Stimulated activated CD4-positive, alpha-beta T cell treated with anti-CD3 and anti-CD28 coated beads, Interleukin-4, amount 100 ng/mL, for 4 hours (primary cell): ENCODE measurements around the gene HIPK3.
"Not testable (repeated sequence)": the region's sequence is repeated elsewhere in the genome, so short reads cannot be mapped to it uniquely, and the experiment has no call there.

Experiments
- DNase-seq, 2 experiments: peaks; one replicate each; pipeline ENCODE4 v3.0.0-alpha.2; 2020

Gene HIPK3

DNA sequence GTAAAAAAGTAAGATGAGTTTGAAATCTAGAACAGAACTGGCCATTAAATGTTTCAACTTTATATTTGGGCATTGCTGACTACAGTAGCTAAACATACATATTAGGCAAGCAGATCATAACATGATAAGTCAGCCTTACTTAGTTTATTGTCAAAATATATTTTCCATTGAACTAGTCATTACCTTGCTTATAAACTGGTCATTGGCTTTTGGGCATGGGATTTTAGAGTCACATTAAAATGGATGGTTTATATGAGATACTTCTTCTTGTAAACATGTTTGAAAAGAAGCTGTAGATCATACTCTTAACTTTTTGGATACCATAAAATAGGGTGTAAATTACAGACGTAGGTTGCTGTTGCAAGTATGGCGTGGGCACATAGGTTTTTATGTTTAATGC is 2.7 kb downstream of the HIPK3 start:
- DNase-seq: no peak

DNA sequence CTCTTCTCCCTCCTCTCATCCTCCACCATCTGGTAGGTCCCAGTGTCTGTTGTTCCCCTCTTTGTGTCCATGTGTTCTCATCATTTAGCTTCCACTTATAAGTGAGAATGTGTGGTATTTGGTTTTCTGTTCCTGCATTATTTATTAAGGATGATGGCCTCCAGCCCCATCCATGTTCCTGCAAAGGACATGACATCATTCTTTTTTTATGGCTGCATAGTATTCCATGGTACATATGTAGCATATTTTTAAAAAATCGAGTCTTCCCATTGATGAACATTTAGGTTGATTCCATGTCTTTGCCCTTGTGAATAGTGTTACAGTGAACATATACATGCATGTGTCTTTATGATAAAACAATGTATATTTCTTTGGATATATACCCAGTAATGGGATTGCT is 4.2 kb downstream of the HIPK3 start:
- DNase-seq: not testable (repeated sequence)

GRCh38 chr11:33262011-33262645 is 4.9 kb downstream of the HIPK3 start:
- no peak for DNase-seq

DNA sequence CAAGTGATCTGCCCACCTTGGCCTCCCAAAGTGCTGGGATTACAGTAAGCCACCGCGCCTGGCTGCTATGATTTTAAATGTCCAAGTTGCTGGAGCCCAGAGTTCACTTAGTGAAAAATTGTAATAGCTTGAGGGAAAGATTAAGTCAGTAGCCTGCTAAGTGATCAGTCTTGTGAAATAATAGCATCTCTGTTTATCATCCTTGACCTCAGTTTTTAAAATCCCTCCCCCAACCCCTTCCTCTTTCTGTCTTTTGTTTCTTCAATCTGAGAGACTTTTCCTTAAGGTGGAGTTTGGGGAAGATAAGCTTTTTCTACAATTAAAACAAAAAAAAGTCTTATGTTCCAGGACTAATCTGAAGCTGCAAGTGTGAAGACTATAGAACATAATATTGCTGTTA is 6.4 kb downstream of the HIPK3 start:
- DNase-seq: no peak

DNA sequence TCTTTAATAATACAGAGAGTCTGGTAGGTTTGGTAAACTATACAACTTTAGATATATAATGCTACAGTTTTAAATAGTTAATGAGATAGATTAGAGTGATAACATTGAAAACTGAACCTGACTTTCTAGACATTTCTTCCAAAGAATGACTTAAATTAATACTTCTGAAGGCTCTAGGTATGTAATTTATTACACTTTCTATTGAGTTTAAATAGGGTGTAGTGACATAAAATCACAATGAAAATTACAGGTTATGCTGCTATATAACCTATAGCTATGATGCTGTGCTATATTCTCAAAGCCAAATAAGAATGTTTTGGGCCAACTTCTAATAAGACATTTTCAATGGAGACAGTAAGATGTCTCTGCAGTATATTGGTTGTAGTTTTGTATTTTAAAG is 7.7 kb downstream of the HIPK3 start:
- DNase-seq: no peak

DNA sequence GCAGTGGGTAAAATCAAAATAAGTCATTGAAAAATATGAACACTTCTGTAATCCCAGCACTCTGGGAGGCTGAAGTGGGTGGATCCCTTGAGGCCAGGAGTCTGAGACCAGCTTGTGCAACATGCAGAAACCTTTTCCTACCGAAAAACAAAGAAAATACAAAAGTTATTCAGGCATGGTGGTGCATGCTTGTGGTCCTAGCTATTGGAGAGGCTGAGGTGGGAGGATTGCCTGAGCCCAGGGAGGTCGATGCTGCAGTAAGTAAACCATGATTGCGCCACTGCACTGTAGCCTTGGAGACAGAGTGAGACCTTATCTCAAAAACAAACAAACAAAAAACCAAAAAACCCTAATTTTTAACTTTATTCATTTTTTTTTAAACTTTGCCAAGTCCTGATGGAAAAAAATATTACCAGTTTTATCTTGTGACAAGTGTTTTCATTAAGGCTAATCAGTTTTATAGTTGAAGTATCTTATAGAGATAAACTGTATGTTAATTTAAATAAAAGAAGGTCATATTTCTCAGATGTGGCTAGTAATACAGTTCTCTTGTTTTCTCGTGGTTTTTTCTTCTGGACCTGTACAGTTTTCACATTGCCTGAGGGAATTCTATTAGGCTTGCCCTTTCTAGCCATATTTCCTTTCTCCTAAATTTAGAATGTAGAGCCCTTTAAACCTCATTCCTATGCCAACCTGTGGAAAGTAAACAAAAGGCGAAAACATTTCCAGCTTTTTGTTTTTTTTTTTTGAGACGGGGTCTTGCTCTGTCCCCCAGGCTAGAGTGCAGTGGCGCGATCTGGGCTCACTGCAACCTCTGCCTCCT is 9.4 kb downstream of the HIPK3 start:
- no peak for DNase-seq

DNA sequence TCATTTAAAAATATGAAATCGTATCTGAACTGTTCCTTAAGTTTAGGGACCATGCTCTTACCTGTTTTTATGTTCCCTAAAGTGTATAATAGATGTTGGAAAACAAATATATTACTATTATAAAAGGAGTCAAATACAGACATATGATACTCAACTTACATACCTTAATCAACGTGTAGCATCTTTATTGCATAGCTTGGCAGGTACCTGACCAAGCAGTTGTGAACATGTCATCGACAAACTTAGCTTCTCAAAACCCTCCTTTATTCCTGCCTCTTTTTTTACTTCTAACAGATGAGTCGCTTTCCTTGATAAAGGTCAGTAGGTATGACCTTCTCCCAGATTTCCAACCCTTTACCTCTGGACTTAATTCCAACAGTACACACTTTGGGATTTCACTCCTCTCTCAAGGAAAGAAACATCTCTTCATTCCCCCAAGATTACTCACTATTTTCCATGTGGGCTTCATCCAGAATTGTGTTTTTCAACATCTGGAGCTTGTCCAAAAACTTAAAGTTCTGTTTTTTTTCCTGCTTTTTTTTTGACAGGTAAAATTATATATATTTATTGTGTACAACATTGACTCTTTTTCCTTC is 11.9 kb downstream of the HIPK3 start:
- DNase-seq: no peak

GRCh38 chr11:33269822-33270221 is 12.6 kb downstream of the HIPK3 start:
- DNase-seq: no peak

- DNase-seq: no peak
These were observed 13.9 kb downstream of the HIPK3 start for GRCh38 chr11:33271059-33271458.

DNA sequence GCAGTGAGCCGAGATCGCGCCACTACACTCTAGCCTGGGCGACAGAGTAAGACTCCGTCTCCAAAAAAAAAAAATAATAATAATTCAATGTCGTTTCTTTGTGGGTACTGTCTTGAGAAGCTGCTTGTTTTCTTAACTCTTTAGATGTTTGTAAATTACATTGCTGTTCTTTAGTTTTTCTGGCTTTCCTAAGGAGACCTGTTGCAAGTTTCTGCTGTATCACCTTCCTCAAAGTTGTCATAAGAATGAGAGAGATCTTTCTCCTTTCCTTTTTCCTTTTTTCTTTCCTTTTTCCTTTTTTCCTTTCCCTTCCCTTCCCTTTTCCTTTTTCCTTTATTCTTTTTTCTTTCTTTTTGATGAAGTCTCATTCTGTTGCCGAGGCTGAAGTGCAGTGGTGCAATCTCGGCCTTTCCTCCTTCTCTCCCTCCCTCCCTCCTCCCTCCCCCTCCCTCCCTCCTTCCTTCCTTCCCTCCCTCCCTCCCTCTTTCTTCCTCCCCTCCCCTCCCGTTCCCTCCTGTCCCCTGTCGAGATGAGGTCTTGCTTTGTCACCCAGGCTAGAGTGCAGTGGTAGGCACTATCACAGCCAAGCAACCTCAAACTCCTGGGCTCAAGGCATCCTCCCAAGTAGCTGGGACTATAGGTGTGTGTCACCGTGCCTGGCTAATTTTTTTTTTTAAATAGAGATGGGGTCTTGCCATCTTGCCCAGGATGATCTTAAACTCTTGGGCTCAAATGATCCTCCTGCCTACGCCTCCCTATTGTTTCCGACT is 15.3 kb downstream of the HIPK3 start:
- no peak for DNase-seq

- no peak for DNase-seq
These were observed 16.5 kb downstream of the HIPK3 start for GRCh38 chr11:33273656-33274055.

DNA sequence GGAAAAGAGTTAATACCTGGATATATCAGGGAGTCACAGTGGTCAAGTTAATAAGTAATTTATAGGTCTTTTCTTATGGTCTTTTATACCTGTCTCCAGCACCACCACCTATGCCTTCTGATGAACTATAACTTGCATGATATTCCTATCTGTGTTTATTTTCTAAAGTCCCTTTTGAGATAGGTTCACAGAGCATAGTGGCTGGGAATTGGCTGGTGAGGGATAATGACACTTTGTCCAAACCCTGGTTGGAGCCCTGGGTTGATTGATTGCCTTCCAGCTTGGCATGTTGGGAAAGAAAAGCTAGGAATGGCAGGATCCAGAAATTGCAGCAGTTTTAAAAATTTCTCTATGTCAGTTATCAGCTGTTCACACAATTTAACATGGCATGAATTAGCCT is 23.2 kb downstream of the HIPK3 start:
- no peak for DNase-seq

GRCh38 chr11:33281758-33282157 is 24.6 kb downstream of the HIPK3 start:
- DNase-seq: no peak

- DNase-seq: no peak
These were observed 27.6 kb downstream of the HIPK3 start for GRCh38 chr11:33284818-33285217.

DNA sequence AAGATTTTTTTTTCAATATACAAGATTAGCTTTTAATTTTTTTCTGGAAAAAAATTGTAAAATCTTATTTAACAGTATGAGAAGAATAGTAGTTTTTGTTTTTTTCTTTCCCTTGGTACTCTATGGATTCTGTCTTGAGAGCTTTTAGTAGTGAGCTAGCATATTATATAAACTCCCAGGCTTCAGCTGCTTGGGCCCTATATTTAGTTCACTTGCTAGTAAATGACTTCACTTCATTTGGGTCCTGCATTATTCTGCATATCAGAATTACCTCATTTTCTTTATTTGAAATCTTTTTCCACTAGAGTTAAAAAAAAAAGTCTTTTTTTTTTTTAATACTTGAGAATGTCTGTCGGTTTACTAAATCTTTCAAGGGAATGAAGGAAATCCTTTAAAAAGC is 33.1 kb downstream of the HIPK3 start:
- no peak for DNase-seq

DNA sequence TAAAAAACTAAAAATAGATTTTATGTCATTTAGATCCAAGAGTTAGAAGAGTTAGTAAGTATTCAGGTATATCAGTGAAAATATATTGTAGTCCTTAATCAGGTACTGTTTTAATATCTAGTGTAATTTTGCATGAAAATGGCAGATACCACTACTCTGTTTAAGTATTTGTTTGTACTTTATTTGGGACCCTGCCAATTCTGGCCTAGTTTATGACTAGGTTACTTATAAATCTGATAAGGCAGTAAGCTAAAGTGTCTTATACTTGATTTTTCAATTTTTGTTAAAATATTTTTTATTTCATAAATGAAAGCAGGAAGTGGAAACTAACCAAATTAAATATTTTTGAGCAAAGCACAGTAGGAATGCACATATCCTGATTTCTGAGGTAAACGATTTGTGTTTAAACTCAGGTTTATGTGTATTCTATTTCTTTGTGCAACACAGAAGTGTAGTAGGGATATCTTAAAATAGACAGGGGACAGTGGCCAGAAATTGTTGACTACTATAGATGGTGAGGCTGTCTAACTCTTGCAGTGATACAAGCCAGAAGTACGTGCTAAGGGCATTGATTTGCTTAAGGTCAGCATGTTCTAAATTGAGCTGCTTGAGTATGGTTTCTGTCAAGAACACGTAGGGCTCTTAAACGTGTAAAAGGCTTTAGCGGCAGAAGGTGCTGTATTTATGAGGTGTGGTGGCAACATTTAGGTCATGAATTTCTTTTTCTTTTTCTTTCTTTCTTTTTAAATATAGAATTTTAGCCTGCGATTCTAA is 34.0 kb downstream of the HIPK3 start:
- DNase-seq: no peak

DNA sequence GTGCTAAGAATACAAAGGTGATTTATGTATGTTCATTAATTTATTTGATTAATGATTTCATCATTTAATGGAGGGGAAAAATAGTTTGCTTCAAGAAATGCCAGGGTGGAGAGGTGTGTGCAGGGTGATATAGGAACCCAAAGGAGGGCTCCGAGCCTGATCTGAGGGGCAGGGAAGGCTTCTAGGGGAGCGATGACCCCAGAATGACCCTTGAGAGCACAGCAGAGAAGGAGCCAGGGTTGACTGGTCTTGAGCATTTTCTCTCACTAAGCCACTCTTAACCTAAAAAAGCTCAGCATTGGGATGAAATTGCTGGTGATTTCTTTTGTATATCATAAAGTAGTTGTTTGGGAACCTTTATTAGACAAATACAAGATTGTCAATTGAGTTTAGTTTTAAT is 35.1 kb downstream of the HIPK3 start:
- DNase-seq: no peak

DNA sequence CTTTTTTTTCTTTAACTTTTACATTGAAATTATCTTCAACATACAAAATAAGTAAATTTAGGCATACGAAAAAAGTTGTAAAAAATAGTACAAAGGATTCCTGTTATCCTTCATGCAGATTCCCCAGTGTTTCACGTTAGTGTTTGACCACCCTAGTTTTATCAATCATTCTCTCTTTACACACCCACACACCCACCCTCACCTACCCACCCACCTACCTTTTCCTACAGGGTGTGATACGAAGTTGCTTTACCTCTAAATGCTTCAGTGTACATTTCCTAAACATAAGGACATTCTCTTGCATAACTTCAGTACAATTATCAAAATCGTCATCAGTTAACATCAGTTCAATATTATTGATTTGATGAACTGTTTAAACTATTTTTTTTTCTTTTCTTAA is 37.0 kb downstream of the HIPK3 start:
- no peak for DNase-seq

DNA sequence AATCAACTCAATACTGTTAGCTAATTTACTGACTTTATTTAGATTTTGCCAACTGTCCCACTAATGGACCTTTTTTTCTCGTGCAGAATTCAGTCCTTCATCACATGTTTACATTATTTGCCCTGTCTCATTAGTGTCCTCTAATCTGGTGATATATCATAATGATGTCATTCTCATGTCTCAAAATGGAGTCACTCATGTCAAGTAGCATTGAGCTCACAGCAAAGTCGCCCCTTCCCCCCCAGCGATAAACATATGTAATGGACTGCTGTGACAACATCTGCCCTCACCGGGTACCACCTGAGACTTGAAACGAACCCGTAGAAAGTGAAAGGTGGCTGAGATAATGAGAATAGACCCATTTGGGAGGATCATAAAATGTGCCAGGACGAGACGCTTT is 37.6 kb downstream of the HIPK3 start:
- DNase-seq: no peak

- no peak for DNase-seq
These were observed 39.5 kb downstream of the HIPK3 start for GRCh38 chr11:33296695-33297094.

- DNase-seq: no peak
These were observed 46.4 kb downstream of the HIPK3 start for GRCh38 chr11:33303541-33303940.

DNA sequence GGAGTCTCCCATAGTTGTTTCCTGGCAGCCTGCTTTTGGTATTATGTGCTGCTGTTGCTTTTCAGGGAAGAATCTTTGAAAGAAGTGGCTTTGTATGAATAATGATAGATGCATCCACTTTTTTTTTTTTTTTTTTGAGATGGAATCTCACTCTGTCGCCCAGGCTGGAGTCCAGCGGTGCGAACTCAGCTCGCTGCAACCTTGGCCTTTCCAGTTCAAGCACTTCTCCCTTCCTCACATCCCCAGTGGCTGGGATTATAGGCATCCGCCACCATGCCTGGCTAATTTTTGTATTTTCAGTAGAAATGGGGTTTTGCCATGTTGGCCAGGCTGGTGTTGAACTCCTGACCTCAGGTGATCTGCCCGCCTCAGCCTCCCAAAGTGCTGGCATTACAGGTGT is 49.6 kb downstream of the HIPK3 start:
- DNase-seq: not testable (repeated sequence)

DNA sequence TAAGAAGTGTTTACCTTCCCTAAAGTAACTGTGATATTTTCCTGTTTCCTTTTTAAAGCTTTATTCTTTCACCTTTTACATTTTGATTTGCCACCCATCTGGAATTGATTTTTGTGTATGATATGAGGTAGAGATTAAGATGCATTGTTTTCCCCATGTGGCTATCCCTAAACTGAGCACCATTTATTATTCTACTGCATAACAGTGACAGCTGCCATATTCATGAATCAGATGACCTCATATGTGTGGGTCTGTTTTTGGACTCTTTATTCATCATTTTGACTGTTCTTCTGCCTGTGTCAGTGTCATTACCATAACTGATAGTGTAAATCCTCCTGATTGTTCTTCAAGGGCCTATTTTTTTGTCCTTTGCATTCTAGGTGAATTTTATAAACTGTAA is 50.8 kb downstream of the HIPK3 start:
- no peak for DNase-seq
